GM18526 (cell line): Measurements from ENCODE around the gene ATP6V1G3.

Source experiments
- POLR2A ChIP-seq: IDR thresholded peaks from 3 replicates; pipeline ENCODE4 v1.6.1; 2011; ENCODE audit not compliant: insufficient read length; ENCODE audit errors: extremely low read depth

Gene ATP6V1G3

DNA sequence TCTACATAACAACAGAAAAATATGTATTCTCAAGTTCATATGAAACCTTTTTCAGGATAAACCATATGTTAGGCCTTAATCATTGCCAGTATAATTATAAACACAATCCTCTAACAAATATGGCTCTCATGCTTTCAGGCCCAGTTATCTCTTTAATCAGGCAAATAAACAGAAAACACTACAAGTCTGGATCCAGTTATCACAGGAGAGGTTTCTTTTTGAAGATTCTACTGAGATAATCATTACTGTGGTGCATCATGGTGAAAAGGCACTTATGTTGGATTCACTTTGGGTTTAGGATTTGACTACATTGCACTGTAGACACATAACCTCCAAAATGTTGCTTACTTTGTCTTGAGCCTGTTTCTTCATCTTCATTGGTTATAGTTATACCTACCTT, 8.4 kb upstream of the ATP6V1G3 start:
- no peak for TF ChIP-seq POLR2A

DNA sequence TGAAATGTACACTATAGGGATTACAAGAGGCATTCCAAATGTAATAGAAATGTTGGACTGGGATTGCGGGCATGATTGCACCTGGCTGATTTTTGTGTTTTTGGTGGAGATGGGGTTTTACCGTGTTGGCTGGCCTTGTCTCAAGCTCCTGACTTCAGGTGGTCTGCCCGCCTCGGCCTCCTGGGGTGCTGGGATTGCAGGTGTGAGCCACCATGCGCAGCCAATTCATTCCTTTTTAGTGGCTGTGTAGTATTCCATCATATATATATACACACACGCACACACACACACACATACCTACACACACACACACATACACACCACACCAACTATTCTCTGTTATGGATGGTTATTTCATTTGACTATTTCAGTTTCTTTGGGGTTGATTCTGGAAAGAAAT, 4.7 kb upstream of the ATP6V1G3 start:
- TF ChIP-seq POLR2A = no peak

DNA sequence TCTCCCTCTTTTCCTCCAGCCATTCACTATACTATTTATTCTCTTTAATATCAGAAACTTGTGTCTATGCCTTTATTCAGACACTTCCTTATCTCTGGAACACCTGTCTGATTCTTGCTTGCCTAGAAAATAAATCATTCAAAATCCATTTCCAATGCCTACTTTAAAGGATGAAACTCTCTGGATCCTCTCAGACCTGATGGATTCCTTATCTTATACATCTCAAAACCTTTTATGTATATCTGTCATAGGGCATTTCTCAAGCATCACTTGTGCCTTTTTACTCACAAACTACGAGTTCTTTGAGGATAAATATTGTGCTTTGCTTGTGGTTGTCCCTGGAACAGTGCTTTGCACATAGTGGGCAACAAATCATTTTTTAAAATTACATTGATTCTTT, 3.8 kb upstream of the ATP6V1G3 start:
- no peak for TF ChIP-seq POLR2A

DNA sequence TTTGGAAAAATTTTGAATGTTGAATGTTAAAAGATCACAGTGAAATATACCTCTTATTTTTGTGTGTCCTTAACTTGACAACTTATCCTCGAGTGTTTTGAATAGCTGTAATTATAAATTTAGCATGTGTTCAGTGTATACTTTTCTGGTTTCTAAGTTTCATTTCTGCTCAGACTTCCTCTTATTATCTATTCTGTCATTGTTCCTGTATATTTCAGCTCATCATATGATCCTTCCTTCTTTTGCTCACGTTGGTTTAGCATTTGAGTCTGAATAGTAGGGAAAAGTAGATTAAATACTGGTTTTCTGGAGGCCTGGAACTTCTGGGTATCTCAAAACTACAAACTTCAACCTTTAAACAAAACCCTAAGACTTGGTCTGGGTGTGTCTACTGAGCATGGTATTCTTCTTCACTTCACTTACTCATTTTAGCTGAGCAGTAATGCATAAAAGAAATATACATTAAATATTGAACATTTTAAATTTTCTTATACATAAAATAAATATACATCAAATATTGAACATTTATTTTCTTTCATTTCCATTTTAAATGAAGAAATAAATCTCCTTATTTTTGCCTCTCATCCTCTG, 3.3 kb upstream of the ATP6V1G3 start:
- TF ChIP-seq POLR2A = no peak

DNA sequence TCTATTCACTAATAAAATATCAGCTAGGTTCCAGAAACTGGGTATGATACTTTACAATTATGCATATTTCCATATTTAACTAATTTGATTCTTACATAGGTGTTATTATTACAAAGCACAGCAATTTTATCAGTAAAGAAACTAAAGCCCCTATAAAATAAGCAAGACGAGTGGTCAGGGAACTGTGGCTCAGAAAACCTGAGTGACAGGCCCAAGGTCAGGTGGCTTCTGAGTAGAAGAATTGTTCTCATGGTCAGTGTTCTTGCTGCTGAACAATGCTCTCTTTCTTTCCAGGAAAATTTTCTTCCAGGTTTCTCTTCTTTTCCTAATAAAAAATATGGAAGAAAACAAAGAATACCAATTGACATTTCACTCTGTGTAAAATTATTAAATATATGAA, 2.2 kb upstream of the ATP6V1G3 start:
- no peak for TF ChIP-seq POLR2A

DNA sequence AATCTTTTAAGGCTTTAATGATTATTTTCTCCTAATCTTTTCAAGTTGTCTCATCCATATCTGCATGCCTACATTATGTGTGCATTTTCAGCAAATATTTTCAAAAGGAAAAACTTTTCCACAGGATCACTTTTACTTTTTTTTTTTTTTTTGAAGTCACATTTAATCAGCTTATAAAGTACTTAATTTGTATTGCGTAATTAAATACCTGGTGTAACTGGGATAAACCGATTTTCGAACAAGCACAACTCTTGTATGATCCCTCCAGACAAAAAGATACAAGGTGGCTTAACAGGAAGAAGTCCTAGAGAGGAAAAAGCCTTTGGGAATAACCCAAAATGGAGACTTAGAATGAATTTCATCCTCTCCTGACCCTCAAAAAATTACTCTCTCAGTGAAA, 1.3 kb upstream of the ATP6V1G3 start:
- no peak for TF ChIP-seq POLR2A

DNA sequence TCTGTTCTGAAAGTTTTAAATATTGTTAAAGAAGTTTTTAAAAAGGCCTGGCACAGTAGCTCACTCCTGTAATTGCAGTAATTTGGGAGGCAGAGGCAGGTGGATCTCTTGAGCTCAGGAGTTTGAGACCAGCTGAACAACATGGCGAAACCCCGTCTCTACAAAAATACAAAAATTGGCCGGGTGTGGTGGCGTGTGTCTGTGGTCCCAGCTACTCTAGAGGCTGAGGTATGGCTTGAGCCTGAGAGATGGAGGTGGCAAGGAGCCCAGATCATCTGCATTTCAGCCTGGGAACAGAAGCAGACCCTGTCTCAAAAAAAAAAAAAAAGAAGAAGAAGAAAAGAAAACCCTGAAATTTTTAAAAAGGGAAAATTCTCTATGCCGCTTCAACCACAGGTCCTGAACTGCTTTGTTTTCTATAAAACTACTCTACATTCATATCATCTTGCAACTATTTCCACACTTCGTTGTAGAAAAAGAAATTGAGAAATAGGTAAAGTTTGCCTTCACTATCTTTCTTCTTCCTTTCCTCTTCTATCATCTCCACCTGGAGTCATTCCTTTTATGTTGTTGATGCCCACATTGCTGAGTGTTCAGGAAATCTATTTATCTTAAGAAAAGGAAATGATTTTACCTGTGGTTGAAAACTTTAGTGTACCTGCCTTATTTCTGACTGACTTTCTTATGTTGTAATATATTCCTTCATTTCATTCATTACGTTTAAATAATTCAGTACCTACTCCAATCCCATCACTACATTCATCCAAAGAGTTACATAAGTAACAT, 1.7 kb downstream of the ATP6V1G3 start:
- TF ChIP-seq POLR2A = no peak

DNA sequence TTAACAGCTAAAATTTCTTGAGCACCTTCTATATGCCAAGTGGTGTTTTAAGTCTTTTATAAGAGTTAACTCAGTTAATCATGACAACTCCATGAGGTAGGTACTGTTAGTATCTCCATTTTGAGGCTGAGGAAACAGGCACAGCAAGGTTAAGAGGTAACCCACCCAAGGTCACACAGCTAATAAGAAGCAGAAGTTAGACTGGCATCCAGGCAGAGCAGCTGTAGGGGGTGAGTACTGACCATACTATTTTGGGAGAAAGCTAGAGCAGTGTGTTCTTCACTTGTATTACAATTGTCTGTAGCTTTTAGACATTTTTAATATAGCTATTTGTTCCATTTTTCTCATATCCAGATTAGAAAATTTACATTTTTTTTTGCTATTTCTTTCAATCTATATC, 4.8 kb downstream of the ATP6V1G3 start:
- TF ChIP-seq POLR2A = no peak

DNA sequence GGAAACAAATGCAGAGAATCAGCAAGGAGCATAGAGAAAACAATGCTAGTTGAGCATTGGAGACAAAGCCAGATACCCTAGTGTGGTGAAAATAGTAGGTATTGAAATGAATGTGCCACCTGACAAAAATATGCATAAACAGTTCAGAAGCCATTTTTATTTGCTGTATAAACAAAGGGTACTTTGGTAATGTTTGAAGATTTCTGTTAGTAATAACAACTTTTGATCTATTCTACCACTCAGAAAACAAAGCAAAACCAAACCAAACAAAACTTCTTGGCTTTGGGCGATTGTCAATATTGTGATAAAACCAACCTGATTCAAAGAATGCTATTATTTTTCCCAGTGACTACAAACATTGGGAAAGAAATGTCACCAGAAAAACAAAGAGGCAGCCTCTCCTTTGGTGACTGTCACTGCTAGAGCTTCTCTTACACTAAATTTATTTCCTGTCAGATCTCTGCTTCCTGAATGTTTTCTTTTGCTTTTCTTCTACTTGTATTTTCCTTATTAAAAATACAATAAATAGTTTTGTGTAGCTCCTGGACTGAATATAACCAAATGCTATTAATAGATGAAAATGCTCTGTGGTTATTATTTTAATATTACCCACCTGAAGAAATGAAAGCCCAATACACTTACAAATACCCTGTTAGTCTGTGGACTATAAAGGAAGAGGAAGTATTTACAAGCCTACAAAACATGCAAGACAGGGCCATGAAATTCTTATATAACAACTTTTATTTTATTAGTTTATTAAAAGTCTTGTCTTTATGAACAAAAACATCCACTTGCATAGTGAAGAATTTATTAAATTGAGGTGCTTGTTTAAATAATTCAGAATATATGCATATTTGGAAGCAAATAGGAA, 5.7 kb downstream of the ATP6V1G3 start:
- no peak for TF ChIP-seq POLR2A

DNA sequence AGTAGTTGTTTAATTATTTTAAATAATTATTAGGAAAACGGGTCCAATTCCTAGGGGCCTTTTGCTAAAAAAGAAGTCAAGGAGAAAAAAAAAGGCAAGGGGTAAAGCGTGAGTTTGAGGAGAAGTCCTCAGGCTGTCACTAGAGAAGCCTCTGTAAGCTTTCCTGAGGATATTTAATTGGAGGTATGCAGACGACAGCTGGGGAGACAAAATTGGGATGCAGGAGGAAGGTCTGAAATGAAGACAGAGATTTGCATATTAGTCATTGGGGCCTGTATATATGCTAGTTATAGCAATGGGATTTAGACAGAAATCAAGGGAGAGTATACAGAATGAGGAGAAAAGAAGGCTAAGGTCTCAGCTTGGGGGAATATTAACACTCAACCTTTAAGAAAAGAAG, 8.6 kb downstream of the ATP6V1G3 start:
- TF ChIP-seq POLR2A = no peak

DNA sequence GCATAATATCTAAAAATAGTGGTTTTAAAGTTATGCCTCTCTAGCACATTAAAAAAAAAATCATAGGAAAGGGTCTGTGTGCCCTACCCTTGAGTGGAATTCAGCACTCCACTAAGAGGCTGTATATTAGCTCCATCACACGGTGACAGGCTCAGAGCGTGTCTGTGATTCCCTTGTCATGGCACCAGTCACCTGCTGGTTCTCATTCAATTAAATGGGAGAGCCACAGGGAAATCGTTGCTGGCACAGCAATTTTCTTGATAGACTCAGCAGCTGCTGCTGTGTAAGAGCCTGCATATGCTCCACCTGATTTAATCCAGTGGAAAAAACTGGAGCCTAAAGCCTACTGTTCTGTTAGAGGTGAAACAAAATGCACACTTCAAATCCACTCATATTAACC, 9.5 kb downstream of the ATP6V1G3 start:
- TF ChIP-seq POLR2A = no peak

DNA sequence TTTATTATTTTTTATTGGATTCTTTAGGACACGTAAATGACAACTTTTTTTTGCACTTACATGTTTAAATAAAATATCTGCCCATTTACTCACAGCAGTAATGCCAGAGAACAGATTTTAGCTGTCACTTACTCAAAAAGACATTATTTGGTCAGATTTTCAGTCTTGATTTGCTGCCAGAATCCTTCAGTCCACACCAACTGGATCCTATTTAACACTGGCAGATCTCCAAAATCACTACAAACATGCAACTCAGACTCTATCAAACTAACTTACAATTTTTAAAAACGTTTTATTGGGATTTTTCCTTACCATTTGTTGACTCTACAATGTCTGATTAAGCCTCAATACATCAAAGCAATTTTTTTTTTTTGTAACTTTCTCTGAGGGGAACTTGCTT, 11.1 kb downstream of the ATP6V1G3 start:
- TF ChIP-seq POLR2A = no peak

DNA sequence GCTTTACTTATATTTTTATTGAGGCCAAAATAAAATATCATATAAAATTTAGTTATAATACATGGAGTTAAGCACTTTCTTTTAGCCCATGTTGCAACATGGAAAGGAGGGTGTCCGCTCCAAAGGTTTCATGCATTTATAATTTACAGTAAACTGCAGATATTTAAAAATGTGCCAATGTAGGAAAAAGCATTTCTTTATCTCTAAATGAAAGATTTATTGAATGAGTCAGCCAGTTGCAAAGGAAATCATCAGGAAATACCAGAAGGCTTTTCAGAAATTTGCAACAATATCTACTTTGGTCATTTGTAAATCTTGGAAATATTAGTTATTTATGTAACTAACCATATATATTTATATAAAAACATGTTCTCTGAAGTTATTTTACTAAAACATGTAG, 12.1 kb downstream of the ATP6V1G3 start:
- no peak for TF ChIP-seq POLR2A

DNA sequence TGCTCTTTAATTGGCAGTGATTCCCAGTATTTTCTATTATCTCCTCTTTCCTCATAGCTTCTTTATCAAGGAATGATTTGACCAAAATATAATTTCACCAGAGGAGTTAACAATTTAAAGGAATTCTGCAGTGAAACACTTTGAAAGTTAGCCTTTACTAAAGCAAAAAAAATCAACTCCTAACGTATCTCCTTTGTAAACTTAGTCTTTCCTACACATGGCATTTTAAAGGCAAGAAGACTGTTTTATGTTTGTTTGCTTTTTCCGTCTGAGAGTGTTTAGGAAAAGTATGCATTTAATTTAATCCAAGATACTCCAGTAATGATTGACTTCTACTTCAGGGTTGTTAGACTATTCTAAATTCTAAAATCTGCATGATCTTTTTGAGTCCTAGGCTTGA, 15.9 kb downstream of the ATP6V1G3 start:
- TF ChIP-seq POLR2A = no peak

DNA sequence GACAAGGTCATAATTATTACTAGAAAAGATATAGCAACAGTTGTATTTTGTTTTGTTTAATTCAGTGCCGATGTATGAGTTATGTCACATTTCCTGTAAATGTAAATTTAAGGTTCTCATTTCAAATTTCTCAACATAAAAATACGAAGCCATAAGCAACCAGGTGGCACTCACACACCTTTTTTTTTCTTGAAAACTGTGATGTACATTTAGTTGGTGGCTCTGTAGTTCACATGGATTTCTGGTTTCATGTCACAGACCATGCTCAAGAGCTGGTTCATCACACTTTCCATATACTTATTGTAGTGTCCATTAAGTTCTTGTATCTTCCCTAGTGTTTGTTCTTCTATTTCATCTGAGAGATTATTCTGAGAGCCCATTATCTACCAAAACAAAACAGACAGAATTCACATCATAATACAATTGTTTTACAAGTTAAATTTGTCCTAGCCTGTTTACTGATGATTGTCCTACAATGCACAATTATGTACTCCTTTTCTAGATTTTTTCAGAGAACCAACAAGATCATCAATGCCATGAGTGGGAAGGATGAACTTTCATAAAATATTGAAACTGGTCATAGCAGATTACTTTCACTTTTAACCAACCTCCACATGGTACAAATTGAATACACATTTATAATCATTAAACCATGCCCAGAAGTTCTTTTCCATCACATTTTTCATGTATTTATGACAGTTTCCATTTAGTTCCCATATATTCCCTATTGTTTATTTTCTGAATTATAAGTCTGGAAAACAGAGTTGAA, 17.1 kb downstream of the ATP6V1G3 start:
- TF ChIP-seq POLR2A = no peak

DNA sequence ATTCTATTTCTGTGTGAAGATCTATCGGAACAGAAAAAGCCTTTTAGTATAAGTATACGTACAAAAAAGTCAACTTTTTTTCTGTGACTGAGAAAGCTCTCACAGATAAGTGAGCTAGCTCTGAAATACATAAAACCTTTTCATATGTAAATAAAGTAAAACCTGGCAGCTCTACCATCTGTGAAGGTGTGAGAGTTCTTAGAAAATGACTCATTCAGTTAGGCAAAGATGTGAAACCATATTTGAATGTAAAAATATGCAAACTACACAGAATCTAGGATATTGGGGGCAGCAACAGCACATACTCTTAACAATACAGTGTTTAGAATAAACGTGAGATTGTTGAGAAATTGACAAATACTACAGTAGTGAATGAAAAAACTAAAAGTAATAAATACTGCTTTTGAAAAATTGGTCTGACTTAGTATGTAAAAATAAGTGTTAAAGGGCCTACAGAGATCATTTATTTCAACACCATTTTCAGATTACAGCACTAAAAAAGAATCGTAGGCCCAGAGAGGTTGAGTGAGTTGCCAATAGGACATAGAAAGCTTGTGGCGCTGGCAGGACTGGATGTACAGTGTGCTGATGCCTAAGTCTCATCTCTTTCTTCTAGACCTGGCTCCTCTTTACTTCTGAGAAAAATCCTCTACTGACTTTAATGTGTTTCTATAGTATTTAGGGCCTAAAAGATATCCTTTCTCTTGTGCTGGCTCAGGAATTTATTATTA, 19.8 kb downstream of the ATP6V1G3 start:
- no peak for TF ChIP-seq POLR2A
